ENCODE results near the gene SYT1. TPM values are rescaled to one million over a fixed set of nuclear protein-coding genes. Genes with fewer than 3 reads are reported as not detected.

SYT1 gene
- total and polyA plus RNA-seq, 8 donors = 0.16 to 1.2 (median 0.26) TPM

- no peak for TF ChIP-seq CTCF (IDR thresholded peaks at IDR 0.05)
- ATAC-seq = no peak
Measured at GRCh38 chr12:79085106-79085682, 220.6 kb downstream of the SYT1 start.

GRCh38 chr12:79086541-79087296 is 222.1 kb downstream of the SYT1 start:
- no peak overlapping the region for H3K27ac ChIP-seq
- no peak for DNase-seq
- FAIRE-seq = no peak
- no peak overlapping the region for H3K4me3 ChIP-seq
- H3K9me3 ChIP-seq = no peaks in the 10 kb centered on the region
- no peaks in the 10 kb centered on the region for H3K27me3 ChIP-seq
- no peak for ATAC-seq
- H3K4me1 ChIP-seq = no peaks in the 10 kb centered on the region
- intact Hi-C loops (cut with DNase I) = no loop called here
- no peak for TF ChIP-seq CTCF (IDR thresholded peaks at IDR 0.05)
- H3K36me3 ChIP-seq = no peaks in the 10 kb centered on the region
- WGBS, 2 donors = 67 to 71% methylated on average over 8 of the region's 8 CpGs

More at GRCh38 chr12:79085106-79085682, 220.6 kb downstream of the SYT1 start:
- intact Hi-C loops (cut with DNase I) = no loop called here
- Histone ChIP-seq H3K4me1 (no peaks in the 10 kb centered on the region), H3K27ac (no peak overlapping the region), H3K36me3 (no peaks in the 10 kb centered on the region), H3K4me3 (no peak overlapping the region), H3K9me3 (no peaks in the 10 kb centered on the region), H3K27me3 (no peaks in the 10 kb centered on the region)
- DNase-seq (no peak), FAIRE-seq (no peak)
- WGBS, 2 donors = 74 to 83% methylated on average over 2 of the region's 2 CpGs

- Histone ChIP-seq H3K36me3 (no peaks in the 10 kb centered on the region), H3K27ac (no peak overlapping the region), H3K4me3 (no peak overlapping the region), H3K9me3 (no peaks in the 10 kb centered on the region), H3K4me1 (no peaks in the 10 kb centered on the region), H3K27me3 (no peaks in the 10 kb centered on the region)
- intact Hi-C loops (cut with DNase I) = no loop called here
- no peak for DNase-seq
- ATAC-seq = no peak
- no peak for FAIRE-seq
- no peak for TF ChIP-seq CTCF (IDR thresholded peaks at IDR 0.05)
- WGBS, 2 donors = 38 to 48% methylated on average over 3 of the region's 3 CpGs
Measured at GRCh38 chr12:79098530-79098929, 234.0 kb downstream of the SYT1 start.

GRCh38 chr12:79108962-79109361 is 244.4 kb downstream of the SYT1 start:
- H3K27ac ChIP-seq = no peak overlapping the region
- no peak for ATAC-seq
- H3K4me3 ChIP-seq = no peak overlapping the region
- intact Hi-C loops (cut with DNase I) = no loop called here
- no peak for DNase-seq
- no peak for TF ChIP-seq CTCF (IDR thresholded peaks at IDR 0.05)
- no peaks in the 10 kb centered on the region for H3K36me3 ChIP-seq
- 59 to 64% methylated on average over 2 of the region's 2 CpGs for WGBS, 2 donors
- H3K4me1 ChIP-seq = no peaks in the 10 kb centered on the region
- no peak for FAIRE-seq
- H3K27me3 ChIP-seq = no peaks in the 10 kb centered on the region
- no peaks in the 10 kb centered on the region for H3K9me3 ChIP-seq

- Histone ChIP-seq H3K27ac (no peak overlapping the region), H3K4me3 (no peak overlapping the region), H3K36me3 (no peaks in the 10 kb centered on the region), H3K4me1 (no peaks in the 10 kb centered on the region), H3K27me3 (no peaks in the 10 kb centered on the region), H3K9me3 (no peaks in the 10 kb centered on the region)
- no peak for DNase-seq
- intact Hi-C loops (cut with DNase I) = no loop called here
- no peak for TF ChIP-seq CTCF (IDR thresholded peaks at IDR 0.05)
- no peak for FAIRE-seq
- no peak for ATAC-seq
Measured at GRCh38 chr12:79114896-79115295, 250.3 kb downstream of the SYT1 start.
